Central memory CD8-positive, alpha-beta T cell (primary cell): ENCODE results near the gene CEBPG.

Source experiments
- ATAC-seq: fragments of 150-1000 bp; cut with Tn5 transposase; replicated peaks from 2 replicates; pipeline ENCODE4 v1.10.0; 2022; ENCODE audit warnings: mild to moderate bottlenecking, moderate FRiP score, moderate number of reproducible peaks; ENCODE audit not compliant: poor library complexity, severe bottlenecking; ENCODE audit errors: extremely low read depth
- DNase-seq, 2 donors: peaks; one replicate each; pipeline ENCODE4 v3.0.0; 2021; ENCODE audit warnings: low spot score in 2 of 2
- H3K27ac Mint-ChIP-seq: one replicate; pipeline ENCODE4 v1.8.0; 2022; ENCODE audit warnings: low read depth, mild to moderate bottlenecking, moderate library complexity, mixed read lengths
- H3K27me3 Mint-ChIP-seq: one replicate; pipeline ENCODE4 v1.8.0; 2022; ENCODE audit warnings: mixed read lengths
- H3K36me3 Mint-ChIP-seq: one replicate; pipeline ENCODE4 v1.8.0; 2022; ENCODE audit warnings: mild to moderate bottlenecking, moderate library complexity, mixed read lengths; ENCODE audit not compliant: insufficient read depth
- H3K4me1 Mint-ChIP-seq: one replicate; pipeline ENCODE4 v1.8.0; 2022; ENCODE audit warnings: mixed read lengths
- H3K4me3 Mint-ChIP-seq: one replicate; pipeline ENCODE4 v1.8.0; 2022; ENCODE audit warnings: mild to moderate bottlenecking, moderate library complexity, mixed read lengths
- H3K9me3 Mint-ChIP-seq: one replicate; pipeline ENCODE4 v1.8.0; 2022; ENCODE audit warnings: mixed read lengths

The CEBPG gene

DNA sequence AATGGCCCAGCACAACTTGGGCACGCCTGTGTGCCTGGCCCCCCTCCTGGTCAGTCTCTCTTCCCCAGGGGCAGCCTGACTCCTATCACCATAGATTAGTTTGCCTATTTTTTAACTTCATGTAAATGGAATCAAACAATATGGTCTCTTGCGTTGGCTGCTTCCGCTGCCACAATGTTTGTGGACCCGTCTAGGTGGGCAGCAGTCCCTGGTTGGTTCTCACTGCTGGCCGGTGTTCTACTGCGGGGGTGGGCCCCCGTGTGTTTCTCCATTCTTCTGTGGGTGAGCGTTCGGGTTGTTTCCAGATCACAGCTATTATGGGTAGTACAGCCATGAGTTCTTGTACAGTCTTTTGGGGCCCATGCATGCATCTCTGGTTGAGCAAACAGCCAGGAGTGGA, 47.3 kb downstream of the CEBPG start:
- Mint-ChIP-seq H3K27me3 (no peaks in the 10 kb centered on the region), H3K9me3 (no peaks in the 10 kb centered on the region), H3K27ac (no peak overlapping the region), H3K4me3 (no peak overlapping the region), H3K4me1 (peaks cover 7% of the 10 kb centered on the region), H3K36me3 (no peaks in the 10 kb centered on the region)
- no peak for ATAC-seq
- DNase-seq: no peak

GRCh38 chr19:33421368-33421767, 47.9 kb downstream of the CEBPG start:
- DNase-seq: no peak
- no peaks in the 10 kb centered on the region for H3K9me3 Mint-ChIP-seq
- H3K36me3 Mint-ChIP-seq: no peaks in the 10 kb centered on the region
- no peaks in the 10 kb centered on the region for H3K27me3 Mint-ChIP-seq
- H3K4me1 Mint-ChIP-seq: peaks cover 5% of the 10 kb centered on the region
- no peak overlapping the region for H3K4me3 Mint-ChIP-seq
- ATAC-seq: no peak
- no peak overlapping the region for H3K27ac Mint-ChIP-seq

- H3K27ac Mint-ChIP-seq: no peak overlapping the region
- DNase-seq: no peak
- H3K27me3 Mint-ChIP-seq: no peaks in the 10 kb centered on the region
- no peaks in the 10 kb centered on the region for H3K4me1 Mint-ChIP-seq
- no peaks in the 10 kb centered on the region for H3K9me3 Mint-ChIP-seq
- no peak overlapping the region for H3K4me3 Mint-ChIP-seq
- H3K36me3 Mint-ChIP-seq: no peaks in the 10 kb centered on the region
- no peak for ATAC-seq
Measured at GRCh38 chr19:33422369-33423180, 49.1 kb downstream of the CEBPG start.

GRCh38 chr19:33424181-33424580, 50.7 kb downstream of the CEBPG start:
- H3K27ac Mint-ChIP-seq: no peak overlapping the region

GRCh38 chr19:33426621-33427361, 53.3 kb downstream of the CEBPG start:
- Mint-ChIP-seq H3K4me1 (peaks cover 7% of the 10 kb centered on the region), H3K9me3 (no peaks in the 10 kb centered on the region), H3K27me3 (no peaks in the 10 kb centered on the region), H3K27ac (no peak overlapping the region), H3K36me3 (no peaks in the 10 kb centered on the region), H3K4me3 (no peak overlapping the region)
- ATAC-seq (no peak), DNase-seq (no peak)

More at GRCh38 chr19:33424181-33424580, 50.7 kb downstream of the CEBPG start:
- no peaks in the 10 kb centered on the region for H3K36me3 Mint-ChIP-seq
- no peak for DNase-seq
- H3K9me3 Mint-ChIP-seq: no peaks in the 10 kb centered on the region
- H3K27me3 Mint-ChIP-seq: no peaks in the 10 kb centered on the region
- ATAC-seq: no peak
- H3K4me1 Mint-ChIP-seq: no peaks in the 10 kb centered on the region
- no peak overlapping the region for H3K4me3 Mint-ChIP-seq

GRCh38 chr19:33427801-33428626, 54.5 kb downstream of the CEBPG start:
- DNase-seq (no peak), ATAC-seq (no peak)
- Mint-ChIP-seq H3K9me3 (no peaks in the 10 kb centered on the region), H3K36me3 (no peaks in the 10 kb centered on the region), H3K4me1 (peaks cover 7% of the 10 kb centered on the region), H3K27me3 (no peaks in the 10 kb centered on the region), H3K4me3 (no peak overlapping the region), H3K27ac (no peak overlapping the region)

DNA sequence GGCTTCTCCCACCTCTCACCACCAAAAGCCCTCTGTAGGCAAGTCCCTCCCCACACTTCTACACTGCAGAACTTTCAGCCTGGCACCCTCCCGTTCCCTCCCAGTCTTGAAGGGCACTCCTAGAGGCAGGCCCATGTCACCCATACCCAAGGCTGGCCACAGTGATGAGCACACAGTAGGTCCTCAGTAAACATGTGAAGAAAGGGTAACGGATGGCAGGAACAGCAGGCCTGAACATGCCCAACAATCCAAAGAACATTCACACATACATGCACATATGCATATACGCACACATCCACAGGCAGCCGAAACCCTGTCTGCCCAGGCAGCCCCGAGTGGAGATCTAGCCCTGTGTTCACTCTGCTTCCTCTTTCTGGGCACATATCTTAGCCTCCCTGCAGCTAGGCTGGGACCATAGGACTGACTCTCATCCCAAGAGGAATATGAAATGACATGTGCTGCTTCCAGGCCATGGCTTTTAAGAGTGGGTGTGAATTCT, 55.2 kb downstream of the CEBPG start:
- Mint-ChIP-seq H3K9me3 (no peaks in the 10 kb centered on the region), H3K36me3 (no peaks in the 10 kb centered on the region), H3K4me3 (no peak overlapping the region), H3K27ac (no peak overlapping the region), H3K27me3 (no peaks in the 10 kb centered on the region), H3K4me1 (peaks cover 7% of the 10 kb centered on the region)
- DNase-seq: no peak
- no peak for ATAC-seq

GRCh38 chr19:33429891-33430673, 56.6 kb downstream of the CEBPG start:
- Mint-ChIP-seq H3K4me1 (peaks cover 7% of the 10 kb centered on the region), H3K27ac (peak overlapping the region; percentile 75), H3K27me3 (no peaks in the 10 kb centered on the region), H3K4me3 (peak overlapping the region; percentile 39), H3K9me3 (no peaks in the 10 kb centered on the region), H3K36me3 (peaks cover 3% of the 10 kb centered on the region)
- DNase-seq (no peak), ATAC-seq (peak; percentile 93)

DNA sequence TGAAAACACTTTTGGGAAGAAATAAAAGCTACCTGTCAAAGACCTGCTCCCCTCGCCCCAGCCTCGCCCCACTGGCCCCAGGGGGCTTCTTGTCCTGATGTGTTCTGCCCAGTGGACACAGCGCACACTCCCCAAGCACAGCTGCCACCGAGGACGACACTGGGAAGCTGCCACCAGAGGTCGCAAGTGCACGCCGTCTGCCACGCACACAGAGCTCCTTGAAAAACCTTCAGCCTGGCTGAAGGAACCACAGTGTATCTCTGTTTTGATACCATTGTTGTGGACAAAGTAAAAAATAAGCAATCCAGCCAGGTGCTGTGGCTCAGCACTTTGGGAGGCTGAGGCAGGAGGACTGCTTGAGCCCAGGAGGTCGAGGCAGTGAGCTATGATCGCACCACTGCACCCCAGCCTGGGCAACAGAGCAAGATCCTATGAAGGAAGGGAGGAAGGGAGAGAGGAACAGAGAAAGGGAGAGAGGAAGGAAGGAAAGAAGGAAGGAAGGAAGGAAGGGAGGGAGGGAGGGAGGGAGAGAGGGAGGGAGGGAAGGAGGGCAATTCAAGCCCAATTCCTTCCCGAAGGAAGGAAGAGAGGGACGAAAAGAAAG, 57.3 kb downstream of the CEBPG start:
- Mint-ChIP-seq H3K4me1 (peaks cover 7% of the 10 kb centered on the region), H3K36me3 (peaks cover 3% of the 10 kb centered on the region), H3K27me3 (no peaks in the 10 kb centered on the region), H3K4me3 (peak overlapping the region; percentile 39), H3K9me3 (no peaks in the 10 kb centered on the region), H3K27ac (peak overlapping the region; percentile 75)
- ATAC-seq: peak; percentile 73
- peak; percentile 25 to 40 for DNase-seq

GRCh38 chr19:33432015-33432414, 58.5 kb downstream of the CEBPG start:
- DNase-seq (no peak), ATAC-seq (no peak)
- peaks cover 3% of the 10 kb centered on the region for H3K36me3 Mint-ChIP-seq
- peaks cover 7% of the 10 kb centered on the region for H3K4me1 Mint-ChIP-seq
- H3K9me3 Mint-ChIP-seq: no peaks in the 10 kb centered on the region
- no peaks in the 10 kb centered on the region for H3K27me3 Mint-ChIP-seq
- no peak overlapping the region for H3K4me3 Mint-ChIP-seq
- no peak overlapping the region for H3K27ac Mint-ChIP-seq
